Smooth muscle cell (in vitro differentiated cells): ENCODE data around the gene DUSP19. TPM values are rescaled to one million over a fixed set of nuclear protein-coding genes. Genes with fewer than 3 reads are reported as not detected.

Source experiments
- DNase-seq: peaks from one replicate; lab custom pipeline; 2025; ENCODE audit not compliant: unreplicated experiment; lab: John Stamatoyannopoulos, UW
- H2AFZ ChIP-seq: fragments of 200-600 bp; sonication (generic); 2 replicates; pipeline ENCODE4 v1.6.0; 2016; ENCODE audit warnings: antibody characterized with exemption, low read depth, mild to moderate bottlenecking
- H3F3A ChIP-seq: fragments of 200-600 bp; sonication (generic); 2 replicates; pipeline ENCODE4 v1.6.0; 2017; ENCODE audit warnings: antibody characterized with exemption, low read depth
- H3K27ac ChIP-seq: fragments of 200-600 bp; sonication (generic); 2 replicates; pipeline ENCODE4 v1.5.1; 2016; ENCODE audit warnings: low read depth, mild to moderate bottlenecking
- H3K27me3 ChIP-seq: fragments of 200-600 bp; sonication (generic); 2 replicates; pipeline ENCODE4 v1.6.1; 2016; ENCODE audit warnings: low read depth, mild to moderate bottlenecking
- H3K36me3 ChIP-seq: fragments of 200-600 bp; sonication (generic); 2 replicates; pipeline ENCODE4 v1.5.1; 2016; ENCODE audit warnings: low read depth
- H3K4me1 ChIP-seq: fragments of 200-600 bp; sonication (generic); 2 replicates; pipeline ENCODE4 v1.5.1; 2016; ENCODE audit warnings: low read depth
- H3K4me2 ChIP-seq: fragments of 200-600 bp; sonication (generic); 2 replicates; pipeline ENCODE4 v1.6.0; 2016; ENCODE audit warnings: mild to moderate bottlenecking
- H3K4me3 ChIP-seq: fragments of 200-600 bp; sonication (generic); 2 replicates; pipeline ENCODE4 v1.5.1; 2016; ENCODE audit warnings: mild to moderate bottlenecking
- H3K79me2 ChIP-seq: fragments of 200-600 bp; sonication (generic); 2 replicates; pipeline ENCODE4 v1.6.0; 2016; ENCODE audit warnings: low read depth, mild to moderate bottlenecking
- H3K9ac ChIP-seq: fragments of 200-600 bp; sonication (generic); 2 replicates; pipeline ENCODE4 v1.6.0; 2016; ENCODE audit warnings: low read depth
- H3K9me3 ChIP-seq: fragments of 200-600 bp; sonication (generic); replicated peaks from 2 replicates; pipeline ENCODE4 v1.5.1; 2016; ENCODE audit warnings: low read depth
- H4K20me1 ChIP-seq: fragments of 200-600 bp; sonication (generic); 2 replicates; pipeline ENCODE4 v1.6.0; 2016; ENCODE audit warnings: low read depth
- CTCF ChIP-seq: fragments of 200-600 bp; sonication (generic); IDR thresholded peaks from 2 replicates; pipeline ENCODE4 v1.5.1; 2017; ENCODE audit warnings: borderline replicate concordance, mild to moderate bottlenecking, antibody characterized with exemption; ENCODE audit not compliant: insufficient read depth, poor library complexity, severe bottlenecking
- WGBS: methylation state at CpG from one replicate; pipeline ENCODE4 v1.1.7; 2016; ENCODE audit warnings: low lambda C conversion rate; 5-methylcytosine and 5-hydroxymethylcytosine counted together
- polyA plus RNA-seq: library from polyadenylated mRNA; unstranded; fragments of >200 nt; fragmentation: Nextera tagmentation; extraction: Ambion mirVana; gene quantifications from 2 replicates; pipeline ENCODE4 v1.2.1, GENCODE V29; 2016
- total RNA-seq: library from RNA; depleted of rRNA; stranded (reverse); fragments of >200 nt; gene quantifications from 2 replicates; pipeline ENCODE4 v1.2.3, GENCODE V29; 2014

The DUSP19 gene
- total and polyA plus RNA-seq, 2 experiments from 2014 or later, result 0.70 to 1.2 TPM

GRCh38 chr2:183091318-183091953 lies 12.9 kb downstream of the DUSP19 start:
- Histone ChIP-seq H3K4me2 (no peak overlapping the region), H3K36me3 (no peaks in the 10 kb centered on the region)

GRCh38 chr2:183091954-183092345 lies 13.4 kb downstream of the DUSP19 start:
- Histone ChIP-seq H3K36me3 (no peaks in the 10 kb centered on the region), H3K4me3 (no peak overlapping the region), H3K4me1 (no peaks in the 10 kb centered on the region), H4K20me1 (no peaks in the 10 kb centered on the region), H3K9ac (no peak overlapping the region), H3K27ac (no peak overlapping the region), H3K79me2 (no peaks in the 10 kb centered on the region), H3K4me2 (no peak overlapping the region), H2AFZ (no peak overlapping the region), H3K27me3 (no peaks in the 10 kb centered on the region), H3F3A (no peaks in the 10 kb centered on the region), H3K9me3 (no peaks in the 10 kb centered on the region)
- TF ChIP-seq CTCF, result no peak
- no peak for DNase-seq
- 95% methylated on average over 2 of the region's 2 CpGs for WGBS

More at GRCh38 chr2:183091318-183091953, 12.9 kb downstream of the DUSP19 start:
- Histone ChIP-seq H3K4me3 (no peak overlapping the region), H4K20me1 (no peaks in the 10 kb centered on the region), H3K27me3 (no peaks in the 10 kb centered on the region), H3K27ac (no peak overlapping the region), H3K9me3 (no peaks in the 10 kb centered on the region), H3K9ac (no peak overlapping the region), H2AFZ (no peak overlapping the region), H3F3A (no peaks in the 10 kb centered on the region), H3K4me1 (no peaks in the 10 kb centered on the region), H3K79me2 (no peaks in the 10 kb centered on the region)
- DNase-seq, result no peak
- TF ChIP-seq CTCF, result no peak
- WGBS, result 94% methylated on average over 7 of the region's 7 CpGs

GRCh38 chr2:183093857-183094657 lies 15.5 kb downstream of the DUSP19 start:
- no peak overlapping the region for H3K27ac ChIP-seq
- DNase-seq, result no peak

More at GRCh38 chr2:183093857-183094657, 15.5 kb downstream of the DUSP19 start:
- no peaks in the 10 kb centered on the region for H3K79me2 ChIP-seq
- WGBS, result 46% methylated on average over 2 of the region's 2 CpGs
- H4K20me1 ChIP-seq, result no peaks in the 10 kb centered on the region
- H3K9me3 ChIP-seq, result no peaks in the 10 kb centered on the region
- H3K4me2 ChIP-seq, result no peak overlapping the region
- no peak for TF ChIP-seq CTCF
- no peak overlapping the region for H3K4me3 ChIP-seq
- no peak overlapping the region for H2AFZ ChIP-seq
- H3F3A ChIP-seq, result no peaks in the 10 kb centered on the region
- no peaks in the 10 kb centered on the region for H3K27me3 ChIP-seq
- H3K9ac ChIP-seq, result no peak overlapping the region
- H3K4me1 ChIP-seq, result no peaks in the 10 kb centered on the region
- H3K36me3 ChIP-seq, result no peaks in the 10 kb centered on the region
